ENCODE data around the gene EYS. TPM values are rescaled to one million over a fixed set of nuclear protein-coding genes. Genes with fewer than 3 reads are reported as not detected.

Gene EYS
- total and polyA plus RNA-seq, 9 of the 15 experiments (the other 6 are each of a cell fraction or from before 2014, with no cell fraction given): 0.03 to 0.36 (median 0.10) TPM; not detected in 2

GRCh38 chr6:63998991-63999390 is 1708.0 kb downstream of the EYS start:
- in situ Hi-C loops (cut with MboI) (no loop called here), intact Hi-C loops (cut with micrococcal nuclease) (no loop called here)
- Histone ChIP-seq H3K9me3 (replicated peaks; ENCODE audit: control insufficient read depth, insufficient read depth, low read depth, low read length) (no peaks in the 10 kb centered on the region), H2AFZ (ENCODE audit: low read depth, low read length) (no peak overlapping the region), H3K9me1 (ENCODE audit: control insufficient read depth, insufficient read depth, low read length) (no peaks in the 10 kb centered on the region), H3K27me3 (ENCODE audit: control insufficient read depth in 2 of 2, insufficient read depth in 2 of 2, low read length in 2 of 2) (no peaks in the 10 kb centered on the region), H3K36me3 (ENCODE audit: control insufficient read depth, insufficient read depth, low read length) (no peaks in the 10 kb centered on the region), H3K4me3 (no peak overlapping the region), H3K9ac (ENCODE audit: insufficient read depth in 1 of 2, low read depth in 2 of 2, low read length in 2 of 2) (no peak overlapping the region), H3K27ac (ENCODE audit: extremely low read depth, low read depth, low read length) (no peak overlapping the region), H3K79me2 (ENCODE audit: control insufficient read depth, insufficient read depth, low read length) (no peaks in the 10 kb centered on the region), H4K20me1 (replicated peaks; ENCODE audit: control insufficient read depth, insufficient read depth, low read length) (no peaks in the 10 kb centered on the region), H3K4me2 (ENCODE audit: insufficient read depth, low read length) (no peak overlapping the region), H3K4me1 (replicated peaks in 1 of 2; ENCODE audit: control insufficient read depth in 2 of 2, insufficient read depth in 2 of 2, low read length in 2 of 2) (no peaks in the 10 kb centered on the region)
- ATAC-seq: no peak
- no TSS peak for BruUV-seq (replicated peaks)
- CTCF ChIA-PET (ENCODE audit: low intra/inter-chr PET ratio): no interaction called here
- TF ChIP-seq IRF2 (CRISPR knock-in tag; IDR thresholded peaks at IDR 0.05): no peak
- TF ChIP-seq KAT2B (IDR thresholded peaks at IDR 0.05; ENCODE audit: low read depth, low read length): no peak
- no peak for TF ChIP-seq KAT7 (CRISPR knock-in tag; IDR thresholded peaks at IDR 0.05; ENCODE audit: borderline replicate concordance)
- TF ChIP-seq HCFC1 (IDR thresholded peaks at IDR 0.05; ENCODE audit: low read depth, low read length): no peak
- TF ChIP-seq ZNF444 (CRISPR knock-in tag; IDR thresholded peaks at IDR 0.05): no peak
- no peak for TF ChIP-seq MBD2 (IDR thresholded peaks at IDR 0.05; ENCODE audit: borderline replicate concordance, low read depth)
- no peak for TF ChIP-seq SRSF3 (IDR thresholded peaks at IDR 0.05; ENCODE audit: insufficient read depth, low read length)
- no peak for TF ChIP-seq E2F6 (IDR thresholded peaks at IDR 0.05; ENCODE audit: borderline replicate concordance in 1 of 2, extremely low read depth in 1 of 2, insufficient read depth in 1 of 2, insufficient read length in 1 of 2, low read depth in 1 of 2, low read length in 1 of 2, poor library complexity in 1 of 2, severe bottlenecking in 1 of 2)
- TF ChIP-seq ZNF175 (CRISPR knock-in tag; IDR thresholded peaks at IDR 0.05; ENCODE audit: low read depth): no peak
- TF ChIP-seq CSDE1 (IDR thresholded peaks at IDR 0.05): no peak
- FAIRE-seq: no peak
- no peak for DNase-seq (ENCODE audit: extremely low read depth in 1 of 4, low spot score in 3 of 4)
- 0% methylated on average over 3 of the region's 3 CpGs for WGBS (ENCODE audit: insufficient coverage, low coverage, missing lambda C conversion rate)
- POLR2A ChIA-PET: no interaction called here
